GM19238 (cell line): ENCODE results near the gene MBL2.

Experiments used
- DNase-seq: peaks from one replicate; pipeline ENCODE4 v3.0.0; 2011; ENCODE audit warnings: low spot score; ENCODE audit not compliant: insufficient read length

The MBL2 gene

GRCh38 chr10:52774182-52774581 is 1.6 kb upstream of the MBL2 start:
- DNase-seq, result no peak

- DNase-seq, result no peak
Observed at GRCh38 chr10:52771534-52772445, 794 bp downstream of the MBL2 start.

GRCh38 chr10:52770904-52771303 is 1.7 kb downstream of the MBL2 start:
- no peak for DNase-seq

GRCh38 chr10:52769966-52770365 is 2.6 kb downstream of the MBL2 start:
- DNase-seq, result no peak

- no peak for DNase-seq
Observed at GRCh38 chr10:52768001-52768532, 4.5 kb downstream of the MBL2 start.

- DNase-seq, result no peak
Observed at GRCh38 chr10:52762088-52762487, 10.5 kb downstream of the MBL2 start.

GRCh38 chr10:52759154-52759553 is 13.4 kb downstream of the MBL2 start:
- DNase-seq, result no peak

GRCh38 chr10:52758406-52758805 is 14.2 kb downstream of the MBL2 start:
- DNase-seq, result no peak

- DNase-seq, result no peak
Observed at GRCh38 chr10:52757773-52758172, 14.8 kb downstream of the MBL2 start.

GRCh38 chr10:52756966-52757365 is 15.6 kb downstream of the MBL2 start:
- DNase-seq, result no peak

- DNase-seq, result no peak
Observed at GRCh38 chr10:52756295-52756694, 16.3 kb downstream of the MBL2 start.

GRCh38 chr10:52755297-52756062 is 17.1 kb downstream of the MBL2 start:
- DNase-seq, result no peak

- no peak for DNase-seq
Observed at GRCh38 chr10:52752801-52753445, 19.7 kb downstream of the MBL2 start.

GRCh38 chr10:52752261-52752660 is 20.3 kb downstream of the MBL2 start:
- no peak for DNase-seq

- DNase-seq, result no peak
Observed at GRCh38 chr10:52751337-52751736, 21.2 kb downstream of the MBL2 start.

GRCh38 chr10:52750629-52751028 is 22.0 kb downstream of the MBL2 start:
- no peak for DNase-seq

GRCh38 chr10:52747694-52748093 is 24.9 kb downstream of the MBL2 start:
- DNase-seq, result no peak

GRCh38 chr10:52746169-52746568 is 26.4 kb downstream of the MBL2 start:
- DNase-seq, result no peak

GRCh38 chr10:52744057-52744805 is 28.4 kb downstream of the MBL2 start:
- no peak for DNase-seq

- DNase-seq, result no peak
Observed at GRCh38 chr10:52742731-52743130, 29.9 kb downstream of the MBL2 start.

- no peak for DNase-seq
Observed at GRCh38 chr10:52741851-52742250, 30.7 kb downstream of the MBL2 start.
